ENCODE measurements around the gene ACKR3. TPM values are rescaled to one million over a fixed set of nuclear protein-coding genes. Genes with fewer than 3 reads are reported as not detected.

Gene ACKR3
- total RNA-seq, 3 donors from 2014 or later: 15.1 to 39.4 (median 23.6) TPM

- H3K4me1 ChIP-seq: peaks cover 0 to 5% of the 10 kb centered on the region in 2 donors
- H3K27ac ChIP-seq: no peak overlapping the region
- H3K9me3 ChIP-seq: no peaks in the 10 kb centered on the region
- H3K4me3 ChIP-seq: no peak overlapping the region
- no peak for DNase-seq (ENCODE audit: low spot score in 2 of 2)
- TF ChIP-seq CTCF (IDR thresholded peaks at IDR 0.05) (peak in 2 of 3 donors; percentile 38 to 80), POLR2A (IDR thresholded peaks at IDR 0.05) (no peak)
- H3K27me3 ChIP-seq: no peaks in the 10 kb centered on the region
- no peaks in the 10 kb centered on the region for H3K36me3 ChIP-seq
- intact Hi-C loops (cut with DNase I; ENCODE audit: low total_unique reads): no loop called here
These were observed 7.2 kb upstream of the ACKR3 start for GRCh38 chr2:236562434-236562833.

GRCh38 chr2:236563953-236564352 is 5.7 kb upstream of the ACKR3 start:
- intact Hi-C loops (cut with DNase I; ENCODE audit: low total_unique reads): no loop called here
- Histone ChIP-seq H3K27me3 (no peaks in the 10 kb centered on the region), H3K4me1 (peaks cover 0 to 5% of the 10 kb centered on the region in 2 donors), H3K36me3 (no peaks in the 10 kb centered on the region), H3K4me3 (no peak overlapping the region), H3K27ac (no peak overlapping the region), H3K9me3 (no peaks in the 10 kb centered on the region)
- TF ChIP-seq CTCF (IDR thresholded peaks at IDR 0.05): no peak
- TF ChIP-seq POLR2AphosphoS5 (IDR thresholded peaks at IDR 0.05): no peak
- TF ChIP-seq POLR2A (IDR thresholded peaks at IDR 0.05): no peak
- DNase-seq (ENCODE audit: low spot score in 2 of 2): no peak

GRCh38 chr2:236565212-236565611 is 4.4 kb upstream of the ACKR3 start:
- Histone ChIP-seq H3K4me3 (no peak overlapping the region), H3K36me3 (no peaks in the 10 kb centered on the region), H3K4me1 (peaks cover 0 to 5% of the 10 kb centered on the region in 2 donors), H3K27me3 (no peaks in the 10 kb centered on the region), H3K9me3 (no peaks in the 10 kb centered on the region), H3K27ac (no peak overlapping the region)
- intact Hi-C loops (cut with DNase I; ENCODE audit: low total_unique reads): no loop called here
- no peak for DNase-seq (ENCODE audit: low spot score in 2 of 2)
- TF ChIP-seq POLR2AphosphoS5 (IDR thresholded peaks at IDR 0.05) (no peak), POLR2A (IDR thresholded peaks at IDR 0.05) (no peak), CTCF (IDR thresholded peaks at IDR 0.05) (no peak)

- no peak for DNase-seq (ENCODE audit: low spot score in 2 of 2)
These were observed 3.7 kb upstream of the ACKR3 start for GRCh38 chr2:236565879-236566402.

DNA sequence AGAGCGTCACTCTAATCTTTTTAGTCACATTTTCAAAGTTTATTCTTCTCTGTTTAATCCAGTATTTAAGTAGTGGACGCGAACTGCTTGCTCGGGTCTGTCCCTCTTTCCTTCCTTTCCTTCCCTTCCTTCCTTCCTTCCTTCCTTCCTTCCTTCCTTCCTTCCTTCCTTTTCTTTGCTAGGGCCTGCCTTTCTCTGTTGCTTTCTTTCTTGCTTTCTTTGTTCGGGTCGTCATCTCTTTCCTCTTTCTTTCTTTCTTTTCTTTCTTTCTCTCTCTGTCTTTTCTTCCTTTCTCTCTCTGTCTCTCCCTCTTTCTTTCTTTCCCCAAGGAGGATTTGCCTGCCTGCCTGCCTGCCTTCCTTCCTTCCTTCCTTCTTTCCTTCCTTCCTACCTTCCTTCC is 3.0 kb upstream of the ACKR3 start:
- H3K27me3 ChIP-seq: no peaks in the 10 kb centered on the region
- H3K36me3 ChIP-seq: no peaks in the 10 kb centered on the region
- peak overlapping the region in 1 of 2 donors; percentile 83 for H3K27ac ChIP-seq
- no peaks in the 10 kb centered on the region for H3K9me3 ChIP-seq
- TF ChIP-seq POLR2A (IDR thresholded peaks at IDR 0.05): no peak
- intact Hi-C loops (cut with DNase I; ENCODE audit: low total_unique reads): no loop called here
- DNase-seq (ENCODE audit: low spot score in 2 of 2): no peak
- peaks cover 0 to 5% of the 10 kb centered on the region in 2 donors for H3K4me1 ChIP-seq
- no peak overlapping the region for H3K4me3 ChIP-seq

More at GRCh38 chr2:236565879-236566402, 3.7 kb upstream of the ACKR3 start:
- no peaks in the 10 kb centered on the region for H3K9me3 ChIP-seq
- intact Hi-C loops (cut with DNase I; ENCODE audit: low total_unique reads): no loop called here
- peaks cover 0 to 5% of the 10 kb centered on the region in 2 donors for H3K4me1 ChIP-seq
- no peaks in the 10 kb centered on the region for H3K27me3 ChIP-seq
- no peak for TF ChIP-seq CTCF (IDR thresholded peaks at IDR 0.05)
- TF ChIP-seq POLR2A (IDR thresholded peaks at IDR 0.05): no peak
- TF ChIP-seq POLR2AphosphoS5 (IDR thresholded peaks at IDR 0.05): no peak
- no peak overlapping the region for H3K27ac ChIP-seq
- H3K4me3 ChIP-seq: no peak overlapping the region
- H3K36me3 ChIP-seq: no peaks in the 10 kb centered on the region

Data from breast epithelium (tissue), 4 donors.